OCI-M2 (cell line): ENCODE results near the gene P4HA3.
"Not testable (repeated sequence)": the region's sequence is repeated elsewhere in the genome, so short reads cannot be mapped to it uniquely, and the experiment has no call there.

Experiments used
- DNase-seq: peaks from one replicate; lab custom pipeline; 2025; ENCODE audit not compliant: unreplicated experiment; lab: John Stamatoyannopoulos, UW

Gene P4HA3

DNA sequence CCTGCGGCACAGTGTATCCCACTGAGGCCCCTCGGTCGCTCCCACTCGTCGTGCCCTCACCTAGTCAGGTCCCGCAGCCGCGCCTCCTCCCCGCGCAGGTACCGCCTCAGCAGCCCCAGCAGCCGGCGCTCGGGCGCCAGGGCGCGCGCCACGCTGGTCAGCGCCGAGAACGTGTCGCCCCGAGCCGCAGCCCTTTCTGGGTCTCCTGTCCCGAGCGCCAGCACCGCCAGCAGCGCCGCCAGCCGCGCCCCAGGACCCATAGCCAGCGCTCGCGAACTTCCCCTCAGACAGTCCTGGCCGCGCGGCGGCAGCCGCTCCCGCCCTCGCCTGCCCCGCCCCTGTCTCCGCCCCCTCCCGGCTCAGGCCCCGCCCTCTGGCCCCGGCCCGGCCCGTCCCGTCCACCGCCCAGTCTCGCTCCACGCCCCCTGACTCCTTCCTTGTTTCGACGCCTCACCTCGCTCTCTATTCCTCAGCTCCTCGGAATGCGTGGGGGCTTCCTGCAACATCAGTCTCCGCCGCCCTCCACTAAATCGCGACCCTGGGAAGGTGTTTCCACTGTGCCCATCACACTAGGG is at the start of gene P4HA3:
TSS of gene P4HA3 (minus strand) at position 289 of the 575 bp plus-strand sequence. CDS start at position 260, 29 bp downstream.
- no peak for DNase-seq

DNA sequence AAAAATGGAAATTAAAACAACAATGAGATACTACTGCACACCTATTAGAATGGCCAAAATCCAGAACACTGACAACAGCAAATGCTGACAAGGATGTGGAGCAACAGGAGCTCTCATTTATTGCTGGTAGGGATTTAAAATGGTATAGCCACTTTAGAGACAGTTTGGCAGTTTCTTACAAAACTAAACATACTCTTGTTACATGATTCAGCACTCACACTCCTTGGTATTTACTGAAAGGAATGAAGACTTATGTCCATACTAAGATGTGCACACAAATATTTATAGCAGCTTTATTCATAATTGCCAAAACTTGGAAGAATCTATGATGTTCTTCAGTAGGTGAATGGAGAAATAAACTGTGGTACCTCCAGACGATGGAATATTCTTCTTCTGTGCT is 46.0 kb upstream of the P4HA3 start:
- no peak for DNase-seq

DNA sequence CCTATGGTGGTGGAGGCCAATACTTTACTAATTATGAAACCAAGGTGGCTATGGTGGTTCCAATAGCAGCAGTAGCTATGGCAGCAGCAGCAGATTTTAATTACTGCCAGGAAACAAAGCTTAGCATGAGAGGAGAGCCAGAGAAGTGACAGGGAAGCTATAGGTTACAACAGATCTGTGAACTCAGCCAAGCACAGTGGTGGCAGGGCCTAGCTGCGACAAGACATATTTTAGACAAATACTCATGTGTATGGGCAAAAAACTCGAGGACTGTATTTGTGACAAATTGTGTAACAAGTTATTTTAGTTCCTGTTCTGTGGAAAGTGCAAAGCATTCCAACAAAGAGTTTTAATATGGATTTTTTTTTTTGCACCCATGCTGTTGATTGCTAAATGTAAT is 44.2 kb upstream of the P4HA3 start:
- DNase-seq = no peak

DNA sequence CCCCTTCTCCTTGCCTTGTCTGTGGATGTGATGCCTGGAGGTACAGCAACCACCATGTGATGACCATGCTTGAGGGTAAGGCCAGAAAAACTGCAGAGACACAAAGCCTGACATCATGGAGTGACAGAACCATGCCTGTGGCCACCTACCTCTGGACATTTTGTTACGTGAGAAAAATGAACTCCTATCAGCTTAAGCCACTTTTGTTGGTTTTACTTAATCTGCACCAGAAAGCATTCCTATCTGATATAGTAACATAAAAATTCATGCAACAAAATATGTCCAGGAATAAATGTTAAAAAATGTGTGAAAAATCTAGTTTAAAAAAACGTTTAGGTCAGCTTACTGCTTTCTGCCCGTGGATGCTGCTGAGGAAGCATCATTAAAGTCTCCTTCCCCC is 42.6 kb upstream of the P4HA3 start:
- DNase-seq = no peak

DNA sequence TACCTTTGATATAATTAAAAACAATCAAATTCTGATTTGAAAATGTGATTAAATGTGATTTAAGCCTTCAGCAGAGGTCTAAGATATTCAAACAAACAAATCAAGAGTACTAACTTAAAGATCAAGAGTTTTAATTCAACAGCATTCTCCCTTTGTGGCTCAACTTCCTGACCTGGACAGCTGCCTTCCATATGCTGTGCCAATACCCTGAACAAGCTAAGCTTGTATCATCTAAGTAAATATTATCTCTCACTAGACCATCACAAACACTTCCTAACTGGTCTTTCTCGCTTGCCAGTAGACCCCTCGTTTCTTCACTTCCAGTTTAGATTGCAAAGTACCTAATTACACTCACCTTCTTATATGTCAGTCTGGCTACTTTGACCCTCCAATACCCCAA is 35.9 kb upstream of the P4HA3 start:
- DNase-seq = no peak

DNA sequence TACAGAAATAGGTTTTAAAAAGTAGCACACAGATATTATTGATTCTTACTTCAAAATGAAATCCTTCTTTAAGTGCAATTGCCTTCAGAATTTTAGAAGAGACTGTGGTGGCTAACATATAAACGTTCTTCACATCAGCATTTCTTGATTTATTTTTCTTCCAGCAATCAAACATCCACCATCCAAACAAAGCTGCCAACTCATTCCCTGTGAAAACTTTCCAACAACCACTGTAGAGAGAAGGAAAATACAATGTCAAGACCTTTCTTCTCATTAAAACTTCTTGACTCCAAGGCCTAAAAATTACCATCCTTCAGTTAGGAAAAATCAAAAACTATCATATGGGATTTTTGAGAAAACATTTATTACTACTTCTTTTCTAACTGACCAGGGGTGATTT is 34.0 kb upstream of the P4HA3 start:
- DNase-seq = no peak

DNA sequence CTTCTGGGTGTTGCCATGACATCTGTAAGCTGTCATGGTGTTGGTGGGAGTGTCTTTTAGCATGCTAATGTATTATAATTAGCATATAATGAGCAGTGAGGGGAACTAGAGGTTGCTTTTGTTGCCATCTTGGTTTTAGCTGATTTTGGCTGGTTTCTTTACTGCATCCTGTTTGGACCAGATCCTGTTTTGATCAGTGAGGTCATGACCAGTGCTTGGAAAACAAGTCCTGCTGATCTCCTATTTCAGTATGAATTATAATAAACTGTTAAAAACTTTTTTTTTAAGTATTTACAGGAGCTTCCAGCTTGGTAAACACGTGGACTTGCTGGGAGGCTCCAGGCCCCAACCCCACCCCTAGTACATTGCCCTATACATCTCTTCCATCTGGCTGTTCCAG is 30.5 kb upstream of the P4HA3 start:
- no peak for DNase-seq

DNA sequence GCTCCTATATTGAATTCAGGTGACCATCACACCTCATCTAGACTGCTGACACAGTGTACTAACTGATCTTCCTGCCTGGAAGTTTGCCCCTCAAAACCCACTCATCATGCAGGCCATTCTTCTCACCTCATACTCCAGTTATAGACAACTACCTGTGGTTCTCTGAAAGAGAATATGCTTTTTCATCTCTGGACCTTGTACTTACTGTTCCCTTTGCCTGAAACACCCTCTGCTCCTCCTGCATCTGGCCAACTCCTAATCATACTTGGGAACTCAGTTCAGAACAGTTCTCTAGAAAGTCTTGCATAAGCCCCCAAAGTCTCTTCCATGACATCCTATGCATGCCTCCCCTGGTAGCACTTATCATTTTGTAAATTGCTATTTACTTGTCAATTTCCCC is 28.2 kb upstream of the P4HA3 start:
- DNase-seq = no peak

DNA sequence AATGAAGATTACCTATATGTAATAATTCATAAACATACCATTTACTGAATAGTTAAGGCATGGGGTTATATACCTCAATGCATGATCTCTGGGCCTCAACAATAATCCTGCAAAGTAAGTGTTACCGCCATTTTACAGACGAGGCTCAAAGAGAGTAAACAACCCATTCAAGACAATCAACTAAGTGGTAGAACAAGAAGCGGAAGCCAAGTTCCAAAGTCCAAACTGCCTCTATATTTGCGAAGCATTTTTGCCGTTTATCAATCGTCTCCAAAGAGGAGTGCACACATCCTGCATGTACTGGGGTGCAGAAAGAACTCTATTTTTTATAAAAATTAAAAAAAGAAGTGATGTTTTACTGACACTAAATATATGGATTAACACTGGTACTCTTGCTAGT is 27.5 kb upstream of the P4HA3 start:
- no peak for DNase-seq

DNA sequence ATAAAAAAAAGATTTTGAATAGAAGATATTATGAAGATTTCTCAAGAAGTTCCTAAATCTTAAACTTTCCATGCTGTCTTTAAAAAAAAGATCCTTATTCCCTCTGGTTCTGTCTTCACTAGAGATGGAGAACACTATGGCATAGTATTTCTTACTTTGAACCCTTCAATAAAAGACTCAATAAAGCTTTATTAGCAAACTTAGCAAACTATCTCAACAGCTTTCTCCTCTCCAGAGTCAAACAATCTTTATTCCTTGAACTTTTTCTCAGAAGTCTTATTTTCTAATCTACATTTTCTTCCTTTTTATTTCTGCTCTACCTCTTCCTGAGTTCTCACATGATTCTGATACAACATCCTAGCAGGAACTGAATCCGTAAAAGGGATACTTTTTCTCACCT is 21.8 kb upstream of the P4HA3 start:
- DNase-seq = no peak

DNA sequence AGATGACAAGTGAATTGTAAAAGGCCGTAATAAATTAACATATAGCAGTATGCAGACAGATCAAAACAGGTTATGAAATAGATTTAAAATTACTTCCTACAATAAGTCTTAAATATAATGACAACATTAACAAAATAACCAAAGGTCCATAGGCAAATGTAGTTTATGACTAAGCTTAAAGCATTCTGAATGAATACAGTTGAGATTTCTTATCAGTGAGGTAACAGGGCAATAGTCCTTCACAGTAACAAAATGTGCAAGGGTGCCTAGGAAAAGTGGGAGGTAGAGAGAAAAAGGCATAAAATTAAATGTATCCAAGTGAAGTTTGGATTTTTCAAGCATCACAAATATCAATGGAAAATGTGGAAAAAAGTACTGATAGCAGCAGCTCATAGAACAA is 20.9 kb upstream of the P4HA3 start:
- DNase-seq = no peak

DNA sequence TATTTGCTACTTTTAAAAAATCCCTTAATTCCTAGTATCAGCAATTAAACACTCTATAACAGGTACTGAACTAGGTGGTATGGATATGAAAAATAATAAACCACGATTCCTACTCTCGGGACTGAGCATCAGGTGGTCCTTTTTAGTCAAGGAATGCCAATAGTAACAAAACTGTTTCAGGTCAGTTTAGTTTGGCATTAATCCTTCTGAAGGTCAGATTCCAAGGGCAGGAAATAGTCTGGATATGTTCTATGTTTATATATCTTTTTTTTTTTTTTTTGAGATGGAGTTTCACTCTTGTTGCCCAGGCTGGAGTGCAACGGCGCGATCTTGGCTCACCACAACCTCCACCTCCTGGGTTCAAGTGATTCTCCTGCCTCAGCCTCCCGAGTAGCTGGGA is 19.6 kb upstream of the P4HA3 start:
- not testable (repeated sequence) for DNase-seq

DNA sequence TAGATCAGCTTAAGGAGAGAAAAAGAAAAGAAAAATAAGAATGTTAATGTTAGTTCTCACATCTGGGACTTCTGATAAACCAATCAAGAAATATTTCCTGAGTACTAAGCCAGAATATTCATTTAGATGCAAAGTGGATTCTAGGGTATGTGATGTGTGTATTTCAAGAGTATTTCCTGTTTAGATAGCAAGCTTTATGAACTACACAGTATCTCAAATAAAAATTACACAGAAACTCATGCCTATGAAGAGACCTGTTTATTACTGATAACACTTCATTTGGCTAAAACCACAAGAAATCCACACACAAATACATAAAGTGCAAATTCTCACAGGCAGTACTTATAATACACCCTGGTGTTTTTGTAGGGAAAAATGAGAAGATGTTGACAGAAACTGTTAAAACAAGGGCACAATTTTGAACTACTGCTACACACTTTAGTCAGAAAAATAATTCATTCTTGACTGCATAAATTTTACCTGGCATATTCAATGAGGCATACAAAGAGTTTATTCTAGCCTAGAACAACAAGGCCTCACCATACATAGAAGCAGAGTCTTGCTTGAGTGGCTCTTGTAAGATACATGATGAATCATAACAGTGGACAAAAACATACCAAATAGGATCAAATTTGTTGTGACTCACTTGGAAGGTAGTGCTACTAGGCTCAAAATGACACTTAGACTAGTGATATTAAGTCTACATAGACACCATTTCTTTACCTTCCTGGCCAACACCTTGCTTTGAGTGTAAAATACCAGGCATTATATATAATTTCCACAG is 18.8 kb upstream of the P4HA3 start:
- no peak for DNase-seq

DNA sequence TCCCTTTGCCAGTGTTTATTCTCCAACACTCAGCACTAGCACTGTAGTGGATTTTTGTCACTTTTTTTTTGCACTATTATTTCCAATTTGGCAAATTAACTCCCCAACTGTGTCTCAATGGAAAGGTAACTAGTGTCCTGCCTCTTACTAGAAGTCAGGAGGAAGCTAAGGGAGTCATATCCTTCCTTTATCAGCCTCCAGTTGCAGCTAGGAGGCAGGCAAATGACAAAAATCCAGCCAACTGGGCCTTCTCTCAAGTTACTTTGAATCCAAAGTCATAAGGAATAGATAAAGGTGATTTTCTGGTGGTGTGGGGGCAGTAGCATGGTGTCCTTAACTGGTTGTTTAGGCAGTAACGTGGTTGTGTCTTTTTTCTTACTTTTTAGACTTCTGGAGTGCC is 15.6 kb upstream of the P4HA3 start:
- DNase-seq = no peak

DNA sequence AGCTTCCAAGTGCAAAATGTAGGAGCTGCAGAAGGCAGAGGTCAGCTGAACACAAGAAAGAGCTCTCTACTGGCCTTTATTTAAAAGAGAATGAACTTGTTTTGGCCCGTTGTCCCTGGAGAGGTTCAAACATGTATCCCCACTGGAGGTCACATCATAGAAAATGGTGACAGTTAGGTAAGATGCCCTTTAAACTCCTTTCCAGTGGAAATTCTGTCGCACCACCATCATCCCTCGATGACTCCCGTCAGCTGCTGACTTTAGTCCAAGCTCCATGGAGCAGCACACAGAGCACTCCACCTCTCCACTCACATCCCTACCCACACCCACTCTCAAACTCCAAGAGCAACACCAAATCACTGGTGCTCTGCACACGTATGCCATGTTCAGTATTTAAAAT is 15.2 kb upstream of the P4HA3 start:
- no peak for DNase-seq

DNA sequence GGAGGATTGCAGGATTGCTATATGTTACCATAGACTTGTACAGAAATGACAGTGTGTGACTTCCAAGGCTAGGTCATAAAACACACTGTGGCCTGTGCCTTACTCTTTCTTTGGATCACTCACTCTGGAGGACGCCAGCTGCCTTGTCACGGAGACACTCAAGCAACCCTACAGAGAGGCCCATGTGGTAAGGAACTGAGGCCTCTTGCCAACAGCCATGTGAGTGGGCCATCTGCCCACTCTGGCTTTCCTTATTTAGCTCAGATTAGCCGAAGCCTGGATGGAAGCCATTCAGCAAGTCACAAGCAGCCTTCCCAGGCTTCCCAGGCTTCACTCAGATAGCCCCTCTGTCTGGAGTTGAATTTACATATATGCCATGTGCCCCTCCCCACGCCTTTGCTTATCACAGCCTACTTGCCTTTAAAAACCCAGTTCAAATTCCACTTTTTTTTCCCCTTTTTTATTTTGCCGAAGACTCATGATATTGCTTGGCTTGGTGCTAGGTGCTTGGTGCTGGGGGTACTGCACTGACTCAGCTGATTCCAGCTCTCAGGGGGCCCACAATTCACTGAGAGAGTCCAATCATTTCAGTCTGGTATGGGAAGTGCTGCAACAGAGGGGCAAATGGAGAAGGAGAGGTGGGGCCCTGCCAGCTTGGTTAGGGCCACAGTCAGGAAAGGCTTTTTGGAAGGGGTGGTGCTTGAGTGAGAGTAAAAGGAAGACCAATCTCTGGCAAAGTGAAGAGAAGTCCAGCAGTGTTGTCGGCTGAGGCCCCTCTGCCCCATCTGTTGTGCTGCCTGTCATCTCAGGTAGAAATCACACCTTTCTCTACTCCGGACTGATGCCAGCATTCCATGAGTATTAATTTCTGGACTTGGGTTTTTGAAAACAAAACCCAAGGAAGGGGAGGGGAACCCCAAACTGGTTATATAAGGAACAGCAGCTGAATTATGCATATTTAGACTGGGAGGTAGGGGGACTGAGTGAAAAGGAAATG is 14.5 kb upstream of the P4HA3 start:
- DNase-seq = no peak

DNA sequence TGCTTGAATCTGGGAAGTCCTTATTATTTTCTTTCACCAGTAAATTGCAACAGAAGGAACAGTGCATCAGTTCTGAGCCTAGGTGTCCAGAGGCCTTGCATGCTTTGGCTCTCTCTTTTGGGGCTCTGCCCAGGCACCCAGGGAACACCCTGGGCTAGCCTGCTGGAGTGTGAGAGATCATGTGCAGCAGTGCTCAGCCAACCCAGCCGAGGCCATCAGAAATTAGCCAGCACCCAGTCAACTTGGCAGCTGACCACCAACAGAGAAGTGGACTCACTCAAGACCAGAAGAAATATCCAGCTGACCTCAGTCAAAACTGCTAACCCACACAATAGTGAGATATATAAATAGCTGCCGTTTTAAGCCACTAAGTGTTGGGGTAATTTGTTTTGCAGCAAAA is 11.2 kb upstream of the P4HA3 start:
- DNase-seq = no peak

DNA sequence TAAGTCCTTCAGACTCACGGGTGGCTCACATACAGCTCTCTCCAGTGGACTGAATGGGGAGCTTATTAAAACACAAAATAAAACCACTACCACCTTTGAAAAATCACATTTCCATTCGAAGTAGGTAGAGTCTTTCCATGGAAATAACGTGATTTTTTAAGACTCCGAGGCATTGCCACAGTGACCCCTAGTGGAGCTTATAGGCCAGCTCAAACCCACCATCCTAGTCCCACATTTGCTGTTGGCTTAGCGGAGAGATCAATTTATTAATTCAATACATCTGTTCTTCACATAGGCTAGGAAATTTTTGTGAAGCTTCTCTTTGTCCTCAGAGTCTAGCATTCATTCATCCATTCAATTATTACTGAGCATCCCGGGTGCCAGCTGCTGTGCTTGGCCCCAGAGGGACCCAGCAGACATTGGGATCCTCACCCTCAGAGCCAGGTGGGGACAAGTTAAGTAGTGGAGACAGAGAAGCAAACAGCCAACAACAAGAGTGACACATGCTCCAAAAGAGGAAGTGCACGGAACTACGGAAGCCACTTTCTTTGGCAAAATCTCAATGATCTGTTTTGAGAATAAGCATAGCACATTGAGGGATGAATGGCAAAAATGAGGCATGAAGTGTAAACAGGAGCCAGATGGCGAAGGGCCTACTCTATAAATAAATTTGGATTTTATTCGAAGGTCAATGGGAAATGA is 10.2 kb upstream of the P4HA3 start:
- DNase-seq = no peak

DNA sequence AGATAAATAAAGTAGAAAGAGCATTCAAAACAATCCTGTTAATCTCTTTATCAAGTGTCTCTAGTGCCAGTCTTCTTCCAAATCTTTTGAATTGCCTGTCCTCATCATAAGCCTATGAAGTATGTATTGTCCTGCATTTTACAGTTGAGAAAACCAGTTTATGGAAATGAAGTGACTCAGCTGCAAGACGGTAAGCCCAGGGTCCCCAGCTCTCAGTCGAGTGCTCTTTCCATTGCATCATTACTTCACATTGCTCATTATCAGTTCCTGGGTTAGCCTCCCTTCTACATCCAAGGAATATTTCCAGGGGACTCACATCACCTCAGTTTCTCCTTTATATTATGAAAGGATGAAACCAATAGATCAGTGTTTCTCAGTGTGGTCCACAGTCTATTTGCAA is 9.1 kb upstream of the P4HA3 start:
- no peak for DNase-seq

DNA sequence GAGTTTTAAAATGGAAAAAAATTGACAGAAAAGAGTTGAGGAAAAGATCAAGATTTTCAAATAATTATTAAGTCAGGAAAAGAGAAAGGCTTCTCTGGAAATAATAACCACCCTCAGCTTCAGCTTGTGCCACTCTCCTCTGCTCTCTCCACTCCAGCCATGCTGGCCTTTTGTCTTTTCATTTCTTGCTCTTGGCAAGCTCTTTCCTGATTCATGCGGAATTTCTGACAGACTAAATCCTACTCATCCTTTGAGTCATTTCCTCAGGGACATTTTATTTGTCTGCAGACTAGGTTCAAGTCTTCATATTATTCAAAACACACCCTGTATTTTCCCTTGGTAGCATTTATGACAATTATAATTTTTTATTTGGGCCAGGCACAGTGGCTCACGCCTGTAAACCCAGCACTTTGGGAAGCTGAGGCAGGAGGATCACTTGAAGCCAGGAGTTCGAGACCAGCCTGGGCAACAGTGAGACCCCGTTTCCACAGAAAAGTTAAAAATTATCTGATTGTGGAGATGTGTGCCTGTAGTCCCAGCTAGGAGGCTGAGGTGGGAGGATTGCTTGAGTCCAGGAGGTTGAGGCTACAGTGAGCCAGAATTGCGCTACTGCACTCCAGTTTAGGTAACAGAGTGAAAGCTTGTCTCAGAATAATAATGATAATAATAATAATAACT is 7.8 kb upstream of the P4HA3 start:
- no peak for DNase-seq
